H1 (cell line): ENCODE data around the gene NHERF2. TPM values are rescaled to one million over a fixed set of nuclear protein-coding genes. Genes with fewer than 3 reads are reported as not detected.

ENCODE experiments used
- CTCF ChIA-PET: fragments of 300-600 bp; sonication (Branson Sonifier 250); formaldehyde crosslinking; loops from one replicate; lab custom pipeline; 2021; ENCODE audit not compliant: partially characterized antibody; lab: Charles Lee
- POLR2A ChIA-PET: fragments of 300-600 bp; sonication (Branson Sonifier 250); formaldehyde crosslinking; loops from one replicate; lab custom pipeline; 2021; ENCODE audit warnings: inconsistent platforms; ENCODE audit not compliant: partially characterized antibody; lab: Charles Lee
- DNase-seq, 2 experiments: peaks; one replicate each; pipeline versions ENCODE4 v3.0.0 to v3.0.0-alpha.2; 2010 to 2022; ENCODE audit warnings: low spot score in 2 of 2, low read depth in 1 of 2, mixed read lengths in 1 of 2
- FAIRE-seq: peaks from 2 replicates; lab custom pipeline; 2011; peaks lifted over from hg19 to GRCh38; lab: Jason Lieb, UNC
- H2AFZ ChIP-seq: 2 replicates; pipeline ENCODE4 v1.8.1; 2012; ENCODE audit warnings: low read length, inconsistent platforms
- H2AK5ac ChIP-seq: 2 replicates; pipeline ENCODE4 v1.6.1; 2013; ENCODE audit warnings: low read depth, low read length
- H2BK120ac ChIP-seq: replicated peaks from 2 replicates; pipeline ENCODE3; 2013; ENCODE audit warnings: low read depth, low read length, inconsistent platforms
- H2BK12ac ChIP-seq: 2 replicates; pipeline ENCODE4 v1.6.1; 2013; ENCODE audit warnings: low read depth, low read length
- H2BK15ac ChIP-seq: 2 replicates; pipeline ENCODE4 v1.6.1; 2013; ENCODE audit warnings: low read length
- H2BK20ac ChIP-seq: 2 replicates; pipeline ENCODE4 v1.6.1; 2013; ENCODE audit warnings: low read length
- H2BK5ac ChIP-seq: 2 replicates; pipeline ENCODE4 v1.6.1; 2013; ENCODE audit warnings: low read depth, low read length
- H3K14ac ChIP-seq: 2 replicates; pipeline ENCODE4 v1.6.1; 2013; ENCODE audit warnings: inconsistent platforms; ENCODE audit not compliant: insufficient read length
- H3K18ac ChIP-seq: 2 replicates; pipeline ENCODE4 v1.6.1; 2013; ENCODE audit warnings: low read length; ENCODE audit errors: extremely low read depth
- H3K23ac ChIP-seq: 2 replicates; pipeline ENCODE4 v1.6.1; 2013; ENCODE audit warnings: inconsistent platforms; ENCODE audit not compliant: insufficient read length
- H3K23me2 ChIP-seq: 2 replicates; pipeline ENCODE4 v1.6.1; 2013; ENCODE audit warnings: low read depth, low read length
- H3K27ac ChIP-seq: 2 replicates; pipeline ENCODE4 v1.6.1; 2011; ENCODE audit warnings: low read depth, low read length, inconsistent platforms
- H3K27me3 ChIP-seq, 4 experiments: replicated peaks in 1 of 4; 1 replicate in 1 of 4; 2 replicates in 3 of 4; pipeline versions ENCODE4 v1.6.1 to v1.8.1; 2011 to 2013; ENCODE audit warnings: low read length in 3 of 4, mild to moderate bottlenecking in 3 of 4, inconsistent platforms in 2 of 4, mixed read lengths in 2 of 4, moderate library complexity in 1 of 4; ENCODE audit not compliant: control insufficient read depth in 3 of 4, insufficient read depth in 3 of 4; ENCODE audit errors: extremely low read depth in 1 of 4
- H3K36me3 ChIP-seq, 4 experiments: 2 replicates each; pipeline versions ENCODE4 v1.6.1 to v1.8.1; 2011 to 2013; ENCODE audit warnings: mild to moderate bottlenecking in 4 of 4, low read length in 3 of 4, moderate library complexity in 2 of 4, control low read depth in 1 of 4, inconsistent platforms in 1 of 4; ENCODE audit not compliant: insufficient read depth in 4 of 4, control insufficient read depth in 2 of 4
- H3K4ac ChIP-seq: replicated peaks from 2 replicates; pipeline ENCODE3; 2013; ENCODE audit warnings: low read length, low read depth, mixed read lengths, inconsistent platforms; ENCODE audit not compliant: insufficient read length
- H3K4me1 ChIP-seq, 4 experiments: replicated peaks in 1 of 4; 1 replicate in 1 of 4; 2 replicates in 3 of 4; pipeline versions ENCODE4 v1.6.1 to v1.8.1; 2011 to 2013; ENCODE audit warnings: low read length in 3 of 4, inconsistent platforms in 2 of 4, mixed read lengths in 1 of 4; ENCODE audit not compliant: insufficient read depth in 4 of 4, control insufficient read depth in 3 of 4
- H3K4me2 ChIP-seq, 2 experiments: 2 replicates each; pipeline versions ENCODE4 v1.6.1 to v1.8.1; 2011 to 2013; ENCODE audit warnings: low read depth in 2 of 2, low read length in 2 of 2, control low read depth in 1 of 2, inconsistent platforms in 1 of 2, mild to moderate bottlenecking in 1 of 2; ENCODE audit not compliant: insufficient read depth in 1 of 2
- H3K4me3 ChIP-seq, 4 experiments: fragments of 200-600, 300-600 bp in 1 of 4; sonication (generic), shearing (Covaris generic), sonication (Bioruptor Twin) in 1 of 4; 2 replicates each; pipeline versions ENCODE4 v1.5.1 to v1.8.1; 2011 to 2016; ENCODE audit warnings: low read length in 4 of 4, low read depth in 3 of 4, control low read depth in 2 of 4, inconsistent platforms in 2 of 4, mild to moderate bottlenecking in 2 of 4, mixed read lengths in 1 of 4, moderate library complexity in 1 of 4; ENCODE audit not compliant: insufficient read depth in 2 of 4; ENCODE audit errors: extremely low read depth in 1 of 4
- H3K56ac ChIP-seq: replicated peaks from 2 replicates; pipeline ENCODE3; 2013; ENCODE audit warnings: low read depth, mild to moderate bottlenecking, mixed read lengths, low read length, inconsistent platforms; ENCODE audit not compliant: insufficient read length
- H3K79me1 ChIP-seq: 2 replicates; pipeline ENCODE4 v1.6.1; 2013; ENCODE audit warnings: low read depth, low read length, control low read depth
- H3K79me2 ChIP-seq, 2 experiments: 2 replicates each; pipeline versions ENCODE4 v1.6.1 to v1.8.1; 2012 to 2013; ENCODE audit warnings: low read length in 2 of 2, mild to moderate bottlenecking in 2 of 2, inconsistent platforms in 1 of 2; ENCODE audit not compliant: insufficient read depth in 2 of 2, control insufficient read depth in 1 of 2
- H3K9ac ChIP-seq, 4 experiments: replicated peaks in 1 of 4; 1 replicate in 1 of 4; 2 replicates in 3 of 4; pipeline versions ENCODE4 v1.6.1 to v1.8.1; 2011 to 2013; ENCODE audit warnings: low read depth in 3 of 4, low read length in 3 of 4, control low read depth in 2 of 4, mild to moderate bottlenecking in 2 of 4, moderate library complexity in 2 of 4, inconsistent platforms in 1 of 4; ENCODE audit errors: extremely low read depth in 1 of 4
- H3K9me3 ChIP-seq, 2 experiments: 2 replicates each; pipeline versions ENCODE4 v1.6.1 to v1.8.1; 2012 to 2013; ENCODE audit warnings: mild to moderate bottlenecking in 2 of 2, moderate library complexity in 2 of 2, control low read depth in 1 of 2, inconsistent platforms in 1 of 2, low read depth in 1 of 2, low read length in 1 of 2, mixed read lengths in 1 of 2; ENCODE audit not compliant: insufficient read depth in 2 of 2
- H4K20me1 ChIP-seq, 2 experiments: replicated peaks in 1 of 2; 2 replicates each; pipeline versions ENCODE3 to v1.8.1; 2011 to 2013; ENCODE audit warnings: inconsistent platforms in 2 of 2, low read length in 2 of 2, mild to moderate bottlenecking in 1 of 2; ENCODE audit not compliant: insufficient read depth in 2 of 2, control insufficient read depth in 1 of 2
- H4K5ac ChIP-seq: 2 replicates; pipeline ENCODE4 v1.6.1; 2013; ENCODE audit warnings: low read length, low read depth, mixed read lengths, inconsistent platforms; ENCODE audit not compliant: insufficient read length
- H4K8ac ChIP-seq: 2 replicates; pipeline ENCODE4 v1.8.0; 2013; ENCODE audit warnings: mild to moderate bottlenecking, moderate library complexity, low read length, inconsistent platforms; ENCODE audit not compliant: insufficient read depth; ENCODE audit errors: extremely low read depth
- H4K91ac ChIP-seq: replicated peaks from 2 replicates; pipeline ENCODE3; 2013; ENCODE audit warnings: low read length, mixed read lengths, inconsistent platforms; ENCODE audit not compliant: insufficient read length
- WGBS, 2 experiments: shearing (Covaris generic) in 1 of 2; methylation state at CpG; one replicate each; pipeline versions ENCODE4 v1.1.6 to v1.1.7; 2013 to 2015; ENCODE audit warnings: low lambda C conversion rate in 2 of 2, mixed read lengths in 2 of 2, inconsistent platforms in 1 of 2, low coverage in 1 of 2, missing lambda C conversion rate in 1 of 2; ENCODE audit not compliant: insufficient replicate concordance in 2 of 2, insufficient coverage in 1 of 2, insufficient read length in 1 of 2; ENCODE audit errors: extremely low coverage in 1 of 2, missing lambda C conversion rate in 1 of 2; 5-methylcytosine and 5-hydroxymethylcytosine counted together
- polyA plus RNA-seq, 7 experiments: library from polyadenylated mRNA; depleted of rRNA in 3 of 7; stranded (reverse) in 5 of 7; unstranded in 2 of 7; fragments of >200 nt in 5 of 7; fragments of 200-250 nt in 2 of 7; gene quantifications; 1 replicate in 5 of 7; 2 replicates in 1 of 7; 4 replicates in 1 of 7; pipeline versions ENCODE4 v1.2.1 to v1.2.3, GENCODE V29; 2011 to 2013; ENCODE audit warnings: missing spikeins in 2 of 7, mixed read lengths in 2 of 7
- total RNA-seq: library from RNA; stranded (reverse); fragmentation: NEBNext Ultra II Directional; extraction: Animal tissue kit (Norgen Biotek cat#: 25700); gene quantifications from 2 replicates; pipeline ENCODE4 v1.2.1, GENCODE V29; 2021

NHERF2 gene
- total and polyA plus RNA-seq, 2 of the 8 experiments (the other 6 are each of a cell fraction or from before 2014, with no cell fraction given), result 13.9 to 19.3 TPM

- Histone ChIP-seq H3K4ac (no peak overlapping the region), H3K4me2 (no peak overlapping the region), H3K18ac (no peak overlapping the region), H3K9me3 (no peaks in the 10 kb centered on the region), H3K79me1 (no peaks in the 10 kb centered on the region), H4K5ac (no peak overlapping the region), H2BK12ac (no peak overlapping the region), H3K4me1 (no peaks in the 10 kb centered on the region), H3K23me2 (no peaks in the 10 kb centered on the region), H4K20me1 (peaks cover 0 to 11% of the 10 kb centered on the region in 2 experiments), H4K8ac (no peak overlapping the region), H3K4me3 (no peak overlapping the region), H3K56ac (no peak overlapping the region), H4K91ac (no peak overlapping the region), H2BK120ac (no peak overlapping the region), H3K14ac (no peak overlapping the region), H2BK15ac (no peak overlapping the region), H2AK5ac (no peak overlapping the region), H2BK5ac (no peak overlapping the region), H3K36me3 (peaks cover 2 to 8% (median 4%) of the 10 kb centered on the region in 4 experiments; a peak in 3 of 8 replicates), H2BK20ac (no peak overlapping the region), H3K79me2 (no peaks in the 10 kb centered on the region), H3K27me3 (no peaks in the 10 kb centered on the region), H2AFZ (no peak overlapping the region), H3K9ac (no peak overlapping the region), H3K23ac (no peak overlapping the region), H3K27ac (no peak overlapping the region)
- ChIA-PET CTCF (interaction anchor here (0.8 to 3.5 kb wide), 12 partner anchors 10 to 67 kb away, joined by 3 to 14 read pairs (median 5); no protein-coding TSS in a partner anchor), POLR2A (interaction anchor here (0.9 to 2.9 kb wide), 7 partner anchors 10 to 80 kb away, joined by 3 to 12 read pairs (median 5); no protein-coding TSS in a partner anchor)
- FAIRE-seq, result no peak
- no peak for DNase-seq
- WGBS, 2 experiments, result 90% methylated on average over 8 of the region's 8 CpGs; no CpG with 5 or more reads in 1 of the 2 experiments
These were observed 46.2 kb downstream of the NHERF2 start for GRCh38 chr16:2072926-2073325.
